Neural cell (in vitro differentiated cells): ENCODE data around the gene ATP2B1. TPM values are rescaled to one million over a fixed set of nuclear protein-coding genes. Genes with fewer than 3 reads are reported as not detected.

Source experiments
- H2AFZ ChIP-seq: fragments of 200-600, 300-800 bp; sonication (generic), shearing (Covaris generic); 2 replicates; pipeline ENCODE4 v1.6.0; 2014; ENCODE audit warnings: low read depth, mild to moderate bottlenecking, antibody characterized with exemption, low read length, moderate library complexity
- H3F3A ChIP-seq: fragments of 200-600 bp; shearing (Covaris generic); 2 replicates; pipeline ENCODE4 v1.6.1; 2016; ENCODE audit warnings: mild to moderate bottlenecking, moderate library complexity, mixed read lengths, antibody characterized with exemption, low read length; ENCODE audit not compliant: insufficient read depth, poor library complexity, severe bottlenecking
- H3K27ac ChIP-seq: fragments of 200-600, 300-800 bp; sonication (generic), shearing (Covaris generic); 2 replicates; pipeline ENCODE4 v1.5.1; 2014; ENCODE audit warnings: mild to moderate bottlenecking, low read length, moderate library complexity
- H3K27me3 ChIP-seq: fragments of 300-800, 200-600 bp; sonication (generic), shearing (Covaris generic); 2 replicates; pipeline ENCODE4 v1.6.0; 2014; ENCODE audit warnings: mild to moderate bottlenecking, low read depth, low read length, moderate library complexity; ENCODE audit not compliant: insufficient read depth
- H3K36me3 ChIP-seq: fragments of 300-800, 200-600 bp; sonication (generic), shearing (Covaris generic); 2 replicates; pipeline ENCODE4 v1.5.1; 2014; ENCODE audit warnings: mild to moderate bottlenecking, antibody characterized with exemption, low read length, moderate library complexity; ENCODE audit not compliant: insufficient read depth
- H3K4me2 ChIP-seq: fragments of 300-800, 200-600 bp; sonication (generic), shearing (Covaris generic); 2 replicates; pipeline ENCODE4 v1.6.0; 2014; ENCODE audit warnings: mild to moderate bottlenecking, low read length
- H3K4me3 ChIP-seq: fragments of 300-800, 200-600 bp; sonication (generic), shearing (Covaris generic); 2 replicates; pipeline ENCODE4 v1.5.1; 2014; ENCODE audit warnings: mild to moderate bottlenecking, low read length, moderate library complexity
- H3K79me2 ChIP-seq: fragments of 200-600 bp; shearing (Covaris generic); replicated peaks from 2 replicates; pipeline ENCODE4 v1.6.0; 2014; ENCODE audit warnings: mild to moderate bottlenecking, low read length, moderate library complexity; ENCODE audit not compliant: insufficient read depth
- H3K9ac ChIP-seq: fragments of 300-800, 200-600 bp; sonication (generic), shearing (Covaris generic); 2 replicates; pipeline ENCODE4 v1.6.1; 2016; ENCODE audit warnings: mild to moderate bottlenecking, low read length, mixed read lengths
- H3K9me2 ChIP-seq: fragments of 200-600 bp; shearing (Covaris generic); 2 replicates; pipeline ENCODE4 v1.6.1; 2016; ENCODE audit warnings: mild to moderate bottlenecking, low read length, mixed read lengths; ENCODE audit not compliant: insufficient read depth
- H3K9me3 ChIP-seq: fragments of 200-600, 300-800 bp; sonication (generic), shearing (Covaris generic); 2 replicates; pipeline ENCODE4 v1.6.1; 2016; ENCODE audit warnings: mild to moderate bottlenecking, mixed run types, low read length, moderate library complexity, mixed read lengths
- H4K20me1 ChIP-seq: fragments of 200-600 bp; shearing (Covaris generic); 2 replicates; pipeline ENCODE4 v1.6.1; 2016; ENCODE audit warnings: mild to moderate bottlenecking, mixed run types; ENCODE audit not compliant: insufficient read depth
- CTCF ChIP-seq: fragments of 450-650 bp; IDR thresholded peaks from 2 replicates; pipeline ENCODE4 v1.5.1; 2014; ENCODE audit warnings: antibody characterized with exemption, mild to moderate bottlenecking, moderate library complexity; ENCODE audit not compliant: poor library complexity, severe bottlenecking
- EP300 ChIP-seq: fragments of 450-650 bp; conservative IDR thresholded peaks from 2 replicates; pipeline ENCODE4 v1.6.1; 2014; ENCODE audit warnings: antibody characterized with exemption, mild to moderate bottlenecking, moderate library complexity; ENCODE audit not compliant: poor library complexity, severe bottlenecking
- EZH2 ChIP-seq: fragments of 200-600, 300-800 bp; shearing (Covaris generic), sonication (generic); IDR thresholded peaks from 2 replicates; pipeline ENCODE4 v1.6.1; 2014; ENCODE audit warnings: antibody characterized with exemption, low read length, borderline replicate concordance, mild to moderate bottlenecking; ENCODE audit not compliant: insufficient read depth, poor library complexity, severe bottlenecking
- MXI1 ChIP-seq: fragments of 450-650 bp; conservative IDR thresholded peaks from 2 replicates; pipeline ENCODE4 v1.6.1; 2014; ENCODE audit warnings: antibody characterized with exemption, mild to moderate bottlenecking; ENCODE audit not compliant: poor library complexity, severe bottlenecking
- POLR2AphosphoS5 ChIP-seq: IDR thresholded peaks from 2 replicates; pipeline ENCODE4 v1.6.1; 2012
- RAD21 ChIP-seq: fragments of 450-650 bp; conservative IDR thresholded peaks from 2 replicates; pipeline ENCODE4 v1.6.1; 2014; ENCODE audit warnings: antibody characterized with exemption, mild to moderate bottlenecking, moderate library complexity
- REST ChIP-seq: IDR thresholded peaks from 2 replicates; pipeline ENCODE4 v1.6.1; 2012; ENCODE audit warnings: borderline replicate concordance
- SMC3 ChIP-seq: fragments of 450-650 bp; conservative IDR thresholded peaks from 2 replicates; pipeline ENCODE4 v1.6.1; 2014; ENCODE audit warnings: antibody characterized with exemption, mild to moderate bottlenecking, moderate library complexity; ENCODE audit not compliant: poor library complexity
- TAF1 ChIP-seq: IDR thresholded peaks from 2 replicates; pipeline ENCODE4 v1.6.1; 2012; ENCODE audit warnings: low read depth
- polyA plus RNA-seq: library from polyadenylated mRNA; depleted of rRNA; stranded (reverse); fragments of >200 nt; gene quantifications from 2 replicates; pipeline ENCODE4 v1.2.3, GENCODE V29; 2014

Gene ATP2B1
- polyA plus RNA-seq, 1 donor from 2014 or later: 139 TPM

- TF ChIP-seq MXI1 (no peak), CTCF (no peak), EP300 (no peak), POLR2AphosphoS5 (no peak), EZH2 (no peak), SMC3 (no peak), TAF1 (no peak), RAD21 (no peak), REST (no peak)
- H3F3A ChIP-seq: no peaks in the 10 kb centered on the region
- no peaks in the 10 kb centered on the region for H4K20me1 ChIP-seq
- no peaks in the 10 kb centered on the region for H3K9me2 ChIP-seq
- H3K4me3 ChIP-seq: no peak overlapping the region
- no peak overlapping the region for H3K9ac ChIP-seq
- H2AFZ ChIP-seq: no peak overlapping the region
- no peak overlapping the region for H3K27ac ChIP-seq
- H3K27me3 ChIP-seq: no peaks in the 10 kb centered on the region
- peaks cover 4% of the 10 kb centered on the region for H3K9me3 ChIP-seq
- H3K4me2 ChIP-seq: no peak overlapping the region
- H3K79me2 ChIP-seq: peaks cover 43% of the 10 kb centered on the region
- no peaks in the 10 kb centered on the region for H3K36me3 ChIP-seq
Measured at GRCh38 chr12:89685363-89685972, 23.2 kb downstream of the ATP2B1 start.

GRCh38 chr12:89684136-89684535, 24.5 kb downstream of the ATP2B1 start:
- Histone ChIP-seq H3K79me2 (peaks cover 55% of the 10 kb centered on the region), H3K27me3 (no peaks in the 10 kb centered on the region), H4K20me1 (no peaks in the 10 kb centered on the region), H3K9me2 (no peaks in the 10 kb centered on the region), H3K36me3 (no peaks in the 10 kb centered on the region), H3K4me3 (no peak overlapping the region), H3K9ac (no peak overlapping the region), H3K4me2 (no peak overlapping the region), H3F3A (no peaks in the 10 kb centered on the region), H3K9me3 (peaks cover 4% of the 10 kb centered on the region), H2AFZ (no peak overlapping the region), H3K27ac (no peak overlapping the region)
- TF ChIP-seq SMC3 (no peak), EZH2 (no peak), TAF1 (no peak), REST (no peak), RAD21 (no peak), MXI1 (no peak), EP300 (no peak), CTCF (no peak), POLR2AphosphoS5 (no peak)
